ENCODE data around the gene SRRD. TPM values are rescaled to one million over a fixed set of nuclear protein-coding genes. Genes with fewer than 3 reads are reported as not detected.
"Not testable (repeated sequence)": the region's sequence is repeated elsewhere in the genome, so short reads cannot be mapped to it uniquely, and the experiment has no call there.

The SRRD gene
- total and polyA plus RNA-seq, 2 of the 13 experiments (the other 11 are each of a cell fraction or from before 2014, with no cell fraction given), result 22.8 to 36.6 TPM

DNA sequence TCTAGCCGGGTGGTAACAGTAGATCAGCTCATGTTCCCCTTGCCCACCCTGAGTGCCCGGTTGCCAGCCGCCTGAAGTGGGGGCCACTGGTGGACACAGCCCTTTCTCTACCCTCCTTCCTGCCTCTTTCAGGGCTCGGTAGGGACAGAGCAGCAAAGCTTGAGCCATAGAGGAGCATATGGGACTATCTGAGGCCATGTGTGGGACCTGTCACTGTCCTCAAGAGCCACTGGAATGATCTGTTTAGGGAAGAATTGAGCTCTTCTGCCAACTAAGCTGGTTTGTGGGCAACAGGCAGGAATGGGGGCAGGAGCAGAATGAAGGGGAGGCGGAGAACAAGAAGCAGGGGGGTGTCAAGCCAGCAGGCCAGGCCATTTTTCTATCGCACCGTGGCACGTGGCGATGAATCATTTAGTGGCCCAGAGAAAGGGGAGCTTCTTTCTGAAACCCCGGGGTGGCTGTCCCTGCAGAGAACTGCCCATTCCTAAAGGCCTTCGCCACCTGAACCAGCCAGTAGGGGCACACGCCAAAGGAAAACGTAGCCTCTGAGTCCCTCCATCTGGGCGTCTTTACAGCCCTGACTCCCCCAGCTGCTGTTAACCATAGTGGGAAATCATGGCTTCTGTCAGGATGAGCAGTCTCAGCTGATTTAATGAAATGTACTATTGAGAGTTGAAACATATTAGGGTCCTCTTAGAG, 45.8 kb upstream of the SRRD start (continued):
- no peak for TF ChIP-seq ZNF790 (CRISPR knock-in tag; IDR thresholded peaks at IDR 0.05; ENCODE audit: borderline replicate concordance)
- TF ChIP-seq, protein P1, sequence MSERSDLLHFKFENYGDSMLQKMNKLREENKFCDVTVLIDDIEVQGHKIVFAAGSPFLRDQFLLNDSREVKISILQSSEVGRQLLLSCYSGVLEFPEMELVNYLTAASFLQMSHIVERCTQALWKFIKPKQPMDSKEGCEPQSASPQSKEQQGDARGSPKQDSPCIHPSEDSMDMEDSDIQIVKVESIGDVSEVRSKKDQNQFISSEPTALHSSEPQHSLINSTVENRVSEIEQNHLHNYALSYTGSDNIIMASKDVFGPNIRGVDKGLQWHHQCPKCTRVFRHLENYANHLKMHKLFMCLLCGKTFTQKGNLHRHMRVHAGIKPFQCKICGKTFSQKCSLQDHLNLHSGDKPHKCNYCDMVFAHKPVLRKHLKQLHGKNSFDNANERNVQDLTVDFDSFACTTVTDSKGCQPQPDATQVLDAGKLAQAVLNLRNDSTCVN (CRISPR knock-in tag; IDR thresholded peaks at IDR 0.05; ENCODE audit: borderline replicate concordance), result no peak
- TF ChIP-seq ZFP36L1 (CRISPR knock-in tag; IDR thresholded peaks at IDR 0.05), result no peak
- TF ChIP-seq, protein P2, sequence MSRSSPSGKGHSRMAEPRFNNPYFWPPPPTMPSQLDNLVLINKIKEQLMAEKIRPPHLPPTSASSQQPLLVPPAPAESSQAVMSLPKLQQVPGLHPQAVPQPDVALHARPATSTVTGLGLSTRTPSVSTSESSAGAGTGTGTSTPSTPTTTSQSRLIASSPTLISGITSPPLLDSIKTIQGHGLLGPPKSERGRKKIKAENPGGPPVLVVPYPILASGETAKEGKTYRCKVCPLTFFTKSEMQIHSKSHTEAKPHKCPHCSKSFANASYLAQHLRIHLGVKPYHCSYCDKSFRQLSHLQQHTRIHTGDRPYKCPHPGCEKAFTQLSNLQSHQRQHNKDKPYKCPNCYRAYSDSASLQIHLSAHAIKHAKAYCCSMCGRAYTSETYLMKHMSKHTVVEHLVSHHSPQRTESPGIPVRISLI (CRISPR knock-in tag; IDR thresholded peaks at IDR 0.05; ENCODE audit: borderline replicate concordance), result no peak

DNA sequence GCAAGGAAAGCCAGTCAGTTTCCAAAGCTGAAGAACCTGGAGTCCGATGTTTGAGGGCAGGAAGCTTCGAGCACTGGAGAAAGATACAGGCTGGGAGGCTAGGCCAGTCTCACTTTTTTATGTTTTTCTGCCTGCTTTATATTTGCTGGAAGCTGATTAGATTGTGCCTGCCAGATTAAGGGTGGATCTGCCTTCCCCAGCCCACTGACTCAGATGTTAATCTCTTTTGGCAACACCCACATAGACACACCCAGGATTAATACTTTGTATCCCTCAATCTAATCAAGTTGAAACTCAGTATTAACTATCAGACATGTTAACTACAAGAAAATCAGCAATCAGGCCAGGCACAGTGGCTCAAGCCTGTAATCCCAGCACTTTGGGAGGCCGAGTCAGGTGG, 44.9 kb upstream of the SRRD start:
- H3K4me3 ChIP-seq (replicated peaks in 1 of 3; ENCODE audit: insufficient read depth in 1 of 3, low read depth in 2 of 3, low read length in 3 of 3); ATAC-seq; H4K20me1 ChIP-seq (ENCODE audit: insufficient read depth, low read length); POLR2A ChIA-PET; H3K9me3 ChIP-seq (ENCODE audit: low read length); BruUV-seq (replicated peaks); in situ Hi-C loops (cut with HindIII; ENCODE audit: extremely low pct_ligation_motif_present, low pct_unique_long_range_greater_than_20kb); H3K9ac ChIP-seq (ENCODE audit: insufficient read depth, low read depth, low read length); FAIRE-seq; H3K4me1 ChIP-seq (ENCODE audit: insufficient read depth, low read length); H2AFZ ChIP-seq (ENCODE audit: low read length); H3K27ac ChIP-seq (ENCODE audit: extremely low read length, insufficient read depth, low read length); H3K79me2 ChIP-seq (ENCODE audit: insufficient read depth, low read length); intact Hi-C loops (cut with micrococcal nuclease; ENCODE audit: unreplicated experiment); DNase-seq (ENCODE audit: low spot score); H3K4me2 ChIP-seq (ENCODE audit: low read depth, low read length); CTCF ChIA-PET (ENCODE audit: low intra/inter-chr PET ratio, low total read pairs); H3K36me3 ChIP-seq (replicated peaks in 1 of 2; ENCODE audit: control insufficient read depth in 1 of 2, insufficient read depth in 2 of 2, low read length in 2 of 2): not testable (repeated sequence)
- WGBS (ENCODE audit: low lambda C conversion rate), result 3% methylated on average over 3 of the region's 3 CpGs
- peaks cover 3 to 39% of the 10 kb centered on the region in 2 experiments; a peak in 3 of 5 replicates for H3K27me3 ChIP-seq (ENCODE audit: control insufficient read depth in 1 of 2, insufficient read depth in 2 of 2, low read length in 2 of 2)
